Activated CD4-positive, alpha-beta T cell treated with anti-CD3 and anti-CD28 coated beads, Interleukin-2, amount 50 U/mL, for 48 hours (primary cell): Measurements from ENCODE around the gene PTGIS.

Experiments
- DNase-seq, 2 experiments: peaks; one replicate each; pipeline ENCODE4 v3.0.0-alpha.2; 2020

PTGIS gene

DNA sequence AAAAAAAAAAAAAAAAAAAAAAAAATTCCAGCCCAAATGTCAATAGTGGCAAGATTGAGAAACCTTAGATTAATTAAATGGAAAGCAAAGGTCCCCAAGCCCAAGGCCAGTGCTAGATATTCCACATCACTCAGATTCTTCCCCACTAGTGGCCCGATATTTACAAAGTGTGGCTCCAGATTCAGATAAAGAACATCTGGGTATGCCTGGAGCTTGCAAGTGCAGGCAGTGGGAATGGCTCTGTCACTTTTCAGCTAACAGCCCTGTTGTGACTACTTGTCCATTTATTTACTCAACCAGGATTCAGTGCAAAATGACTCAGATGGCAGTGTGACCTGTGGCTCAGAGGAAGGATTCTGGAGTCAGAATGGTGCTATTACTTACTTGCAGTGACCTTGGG is 77.2 kb downstream of the PTGIS start:
- no peak for DNase-seq

DNA sequence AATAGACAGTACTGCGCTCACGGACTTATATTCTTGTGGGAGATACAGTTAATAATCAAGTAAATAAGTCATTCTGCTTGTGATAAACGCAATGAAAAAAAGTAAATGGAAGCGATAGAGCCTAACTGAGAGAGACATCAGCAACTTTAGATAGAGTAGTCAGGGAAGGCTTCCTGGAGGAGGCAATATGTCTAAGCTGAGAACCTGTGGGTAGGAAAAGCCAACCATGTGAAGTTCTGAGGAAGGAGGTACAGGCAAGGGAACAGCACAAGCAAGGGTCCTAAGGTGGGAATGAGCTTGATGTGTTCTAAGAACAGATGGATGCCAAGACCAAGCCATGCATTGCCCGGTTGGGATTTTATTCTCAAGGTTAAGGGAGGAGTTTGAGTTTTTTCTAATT is 78.2 kb downstream of the PTGIS start:
- DNase-seq, result no peak

DNA sequence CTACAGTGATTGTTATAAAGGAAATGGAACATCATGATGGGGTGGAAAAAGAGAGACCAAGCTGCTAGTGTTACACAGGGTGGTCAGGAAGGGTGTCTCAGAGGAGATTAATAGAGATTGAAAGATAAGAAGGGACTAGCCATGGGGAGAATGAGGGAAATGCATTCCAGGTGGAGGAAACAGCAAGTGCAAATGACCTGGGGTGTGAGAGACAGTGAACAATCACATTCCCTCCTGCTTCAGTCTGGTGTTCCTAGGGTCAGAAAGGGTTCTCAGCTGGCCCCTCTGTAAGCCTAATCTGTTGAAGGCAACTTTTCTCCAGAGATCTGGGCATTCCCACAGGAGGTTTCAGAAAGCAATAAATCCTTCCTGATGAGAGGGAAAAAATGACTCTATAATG is 81.9 kb downstream of the PTGIS start:
- DNase-seq, result no peak

DNA sequence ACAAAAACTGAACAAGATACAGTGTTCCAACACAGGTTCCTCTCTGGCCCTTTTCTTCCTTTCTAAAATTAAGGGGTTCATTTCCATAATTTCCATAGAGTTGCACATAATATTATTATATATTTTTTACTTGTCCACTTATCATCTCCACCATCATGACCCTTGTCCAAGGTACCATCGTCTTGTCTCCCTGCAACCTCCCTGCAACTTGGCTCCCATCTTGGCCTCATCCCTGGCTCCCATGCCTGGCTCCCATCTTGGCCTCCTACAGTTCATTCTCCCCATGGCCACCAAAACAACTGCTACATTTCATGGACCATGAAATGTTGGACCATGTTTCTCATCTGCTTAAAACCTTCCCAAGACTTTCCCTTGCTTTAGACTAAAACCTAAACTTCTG is 82.4 kb downstream of the PTGIS start:
- no peak for DNase-seq

GRCh38 chr20:49484180-49485140 is 83.5 kb downstream of the PTGIS start:
- DNase-seq, result peak; percentile 77 to 81

DNA sequence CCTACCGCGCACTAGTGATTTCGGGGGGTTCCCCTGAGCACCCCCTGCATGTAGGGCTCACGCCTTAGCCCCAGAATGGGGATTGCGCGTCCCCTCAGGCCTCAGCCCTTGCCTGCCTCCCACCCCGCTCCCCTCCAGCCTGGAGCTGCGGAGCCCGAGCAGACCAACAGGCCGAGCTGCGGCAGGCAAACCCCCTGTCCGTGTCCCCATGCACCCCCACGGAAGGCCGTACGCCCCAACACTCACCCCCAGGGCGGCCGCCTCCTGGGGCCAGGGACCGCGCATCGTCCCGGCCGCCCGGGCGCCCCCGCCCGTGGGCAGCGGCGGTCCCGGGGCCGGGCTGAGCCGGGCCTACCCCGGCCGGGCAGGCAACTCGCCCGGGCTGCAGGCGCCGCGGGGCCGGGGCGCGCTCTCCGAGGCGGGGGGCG is 84.2 kb downstream of the PTGIS start:
- DNase-seq, result no peak

- no peak for DNase-seq
Measured at GRCh38 chr20:49483018-49483695, 84.8 kb downstream of the PTGIS start.

- peak; percentile 46 to 51 for DNase-seq
Measured at GRCh38 chr20:49482621-49483017, 85.3 kb downstream of the PTGIS start, which contains the start of gene KCNB1. Gene KCNB1, minus strand, starts transcription at chr20:49482668. Its CDS starts 188 bp downstream, at chr20:49482480.

DNA sequence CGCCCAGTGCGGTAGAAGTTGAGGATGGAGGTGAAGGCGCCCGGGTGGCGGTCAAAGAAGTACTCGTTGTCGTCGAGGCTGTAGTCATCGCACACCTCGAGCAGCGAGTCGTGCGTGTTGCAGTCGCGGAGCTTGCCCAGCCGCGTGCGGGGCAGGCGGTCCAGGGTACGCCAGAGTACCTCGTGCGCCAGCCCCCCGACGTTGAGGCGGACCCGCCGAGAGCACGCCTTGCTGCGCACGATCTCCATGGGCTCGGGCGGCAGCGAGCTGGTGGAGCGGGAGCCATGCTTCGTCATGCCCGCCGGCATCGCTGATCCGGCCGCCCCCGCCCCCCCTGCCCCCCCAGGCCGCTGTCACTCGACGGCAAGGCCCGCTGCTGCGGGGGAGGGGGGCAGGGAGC is 85.8 kb downstream of the PTGIS start:
- DNase-seq, result no peak

GRCh38 chr20:49481116-49481515 is 86.8 kb downstream of the PTGIS start:
- DNase-seq, result no peak

GRCh38 chr20:49480236-49480635 is 87.7 kb downstream of the PTGIS start:
- DNase-seq, result no peak

DNA sequence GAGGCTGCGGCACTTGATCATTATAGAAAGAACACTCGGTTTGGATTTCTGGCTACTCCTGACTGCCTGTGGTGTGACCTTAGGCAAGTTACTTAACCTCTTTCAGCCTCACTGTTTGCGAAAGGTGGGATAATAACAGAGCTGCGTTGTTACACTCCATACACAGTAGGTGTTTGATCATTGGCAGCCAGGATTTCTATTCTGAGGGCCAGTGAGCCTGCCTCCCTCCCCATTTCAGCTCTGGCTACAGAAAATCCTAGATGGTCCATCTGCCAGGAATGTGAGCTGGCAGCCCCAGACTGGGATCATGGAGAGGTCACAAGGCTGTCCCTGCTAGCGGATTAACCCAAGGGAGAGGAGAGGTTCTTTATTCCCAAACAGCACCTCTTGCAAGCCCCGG is 88.2 kb downstream of the PTGIS start:
- no peak for DNase-seq

- DNase-seq, result no peak
Measured at GRCh38 chr20:49478754-49479689, 88.9 kb downstream of the PTGIS start.

DNA sequence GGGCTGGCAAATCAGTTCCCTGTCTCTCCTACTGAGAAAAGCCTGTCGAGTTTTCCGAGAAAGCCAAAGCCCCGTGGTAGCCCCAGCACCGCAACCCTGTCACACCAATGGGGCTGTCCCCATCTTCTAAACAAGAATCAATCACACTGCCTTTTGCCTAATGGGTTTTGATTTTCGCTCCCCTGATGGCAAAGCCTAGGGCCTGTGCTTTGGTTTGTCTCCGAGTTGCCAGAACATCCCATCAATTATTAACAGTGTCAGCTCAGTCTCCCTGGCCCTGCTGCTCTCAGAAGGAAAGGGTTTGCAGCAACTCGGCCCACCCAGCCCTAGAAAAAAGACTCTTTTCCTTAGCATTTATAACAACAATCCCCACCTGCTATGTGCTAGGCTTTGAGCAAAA is 89.7 kb downstream of the PTGIS start:
- no peak for DNase-seq

GRCh38 chr20:49477200-49477599 is 90.7 kb downstream of the PTGIS start:
- no peak for DNase-seq

- no peak for DNase-seq
Measured at GRCh38 chr20:49476016-49476355, 92.0 kb downstream of the PTGIS start.

GRCh38 chr20:49475292-49476015 is 92.5 kb downstream of the PTGIS start:
- DNase-seq, result no peak

- DNase-seq, result no peak
Measured at GRCh38 chr20:49471397-49471796, 96.5 kb downstream of the PTGIS start.

- DNase-seq, result no peak
Measured at GRCh38 chr20:49470922-49471321, 97.0 kb downstream of the PTGIS start.

GRCh38 chr20:49469060-49469459 is 98.9 kb downstream of the PTGIS start:
- no peak for DNase-seq

- no peak for DNase-seq
Measured at GRCh38 chr20:49468412-49468811, 99.5 kb downstream of the PTGIS start.
